Left renal pelvis (tissue), 4 donors: ENCODE data around the gene AARSD1. TPM values are rescaled to one million over a fixed set of nuclear protein-coding genes. Genes with fewer than 3 reads are reported as not detected.
"Not testable (repeated sequence)": the region's sequence is repeated elsewhere in the genome, so short reads cannot be mapped to it uniquely, and the experiment has no call there.

Experiments
- DNase-seq, 4 donors: peaks; one replicate each; pipeline ENCODE4 v3.0.0-alpha.2; 2013; ENCODE audit warnings: low read depth in 4 of 4, low spot score in 3 of 4
- polyA plus RNA-seq, 4 donors: library from polyadenylated mRNA; unstranded; fragments of 120-200 nt; gene quantifications; one replicate each; pipeline ENCODE4 v1.2.1, GENCODE V29; 2013; ENCODE audit not compliant: insufficient read length in 4 of 4

AARSD1 gene, protein sequence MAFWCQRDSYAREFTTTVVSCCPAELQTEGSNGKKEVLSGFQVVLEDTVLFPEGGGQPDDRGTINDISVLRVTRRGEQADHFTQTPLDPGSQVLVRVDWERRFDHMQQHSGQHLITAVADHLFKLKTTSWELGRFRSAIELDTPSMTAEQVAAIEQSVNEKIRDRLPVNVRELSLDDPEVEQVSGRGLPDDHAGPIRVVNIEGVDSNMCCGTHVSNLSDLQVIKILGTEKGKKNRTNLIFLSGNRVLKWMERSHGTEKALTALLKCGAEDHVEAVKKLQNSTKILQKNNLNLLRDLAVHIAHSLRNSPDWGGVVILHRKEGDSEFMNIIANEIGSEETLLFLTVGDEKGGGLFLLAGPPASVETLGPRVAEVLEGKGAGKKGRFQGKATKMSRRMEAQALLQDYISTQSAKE
- polyA plus RNA-seq: 10 to 100 TPM; 47.7 to 85.9 (median 54.9) TPM

GRCh38 chr17:42964161-42964932, at the start of gene AARSD1:
Gene AARSD1 (minus strand): TSS chr17:42964454. CDS start chr17:42964440, 14 bp downstream.
- peak; percentile 84 to 94 (median 89) for DNase-seq

GRCh38 chr17:43013296-43013695, 49.0 kb upstream of the AARSD1 start:
- no peak for DNase-seq

- DNase-seq: no peak
These were observed 47.6 kb upstream of the AARSD1 start for GRCh38 chr17:43011728-43012472.

GRCh38 chr17:43010667-43011308, 46.5 kb upstream of the AARSD1 start:
- DNase-seq: no peak

DNA sequence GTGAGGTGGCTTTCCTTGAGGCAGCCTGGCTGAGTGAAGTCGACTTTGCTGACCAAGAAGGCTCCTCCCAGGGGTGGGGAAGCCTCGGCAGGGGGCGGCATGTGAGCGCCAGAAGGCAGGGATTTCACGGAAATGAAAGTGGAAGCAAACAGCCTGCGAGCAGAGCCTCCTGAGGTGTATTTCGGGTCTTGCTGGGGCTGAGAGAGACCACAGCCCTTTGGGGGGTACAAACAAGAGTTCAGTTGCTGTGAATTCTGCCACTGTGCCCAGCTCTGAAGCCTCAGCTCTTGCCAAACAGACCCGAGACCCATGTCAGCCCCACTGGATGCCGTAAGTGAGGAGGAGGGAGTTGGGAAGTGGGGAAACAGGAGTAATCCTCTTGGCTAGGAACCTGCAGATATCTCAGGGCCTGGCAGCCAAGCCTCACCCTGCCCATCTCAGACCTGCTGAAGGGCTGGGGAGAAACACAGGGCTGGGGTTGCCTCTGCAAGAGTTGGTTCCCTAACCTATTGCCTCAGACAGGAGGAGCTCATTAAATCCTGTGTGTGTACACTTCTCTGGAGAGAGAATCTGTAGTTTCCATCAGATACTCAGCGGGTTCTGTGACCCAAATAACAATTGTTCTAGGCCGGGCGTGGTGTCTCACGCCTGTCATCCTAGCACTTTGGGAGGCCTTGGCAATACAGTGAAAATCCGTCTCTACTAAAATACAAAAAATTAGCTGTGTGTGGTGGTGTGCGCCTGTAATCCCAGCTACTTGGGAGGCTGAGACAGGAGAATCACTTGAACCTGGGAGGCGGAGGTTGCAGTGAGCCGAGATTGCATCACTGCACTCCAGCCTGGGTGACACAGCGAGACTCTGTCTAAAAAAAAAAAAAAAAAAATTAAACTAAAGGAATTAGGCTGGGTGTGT, 42.6 kb upstream of the AARSD1 start, which contains the start of gene IFI35:
Gene IFI35 (plus strand): TSS at position 146 of the 913 bp plus-strand sequence. CDS start 164 bp downstream, at position 310.
- no peak for DNase-seq

DNA sequence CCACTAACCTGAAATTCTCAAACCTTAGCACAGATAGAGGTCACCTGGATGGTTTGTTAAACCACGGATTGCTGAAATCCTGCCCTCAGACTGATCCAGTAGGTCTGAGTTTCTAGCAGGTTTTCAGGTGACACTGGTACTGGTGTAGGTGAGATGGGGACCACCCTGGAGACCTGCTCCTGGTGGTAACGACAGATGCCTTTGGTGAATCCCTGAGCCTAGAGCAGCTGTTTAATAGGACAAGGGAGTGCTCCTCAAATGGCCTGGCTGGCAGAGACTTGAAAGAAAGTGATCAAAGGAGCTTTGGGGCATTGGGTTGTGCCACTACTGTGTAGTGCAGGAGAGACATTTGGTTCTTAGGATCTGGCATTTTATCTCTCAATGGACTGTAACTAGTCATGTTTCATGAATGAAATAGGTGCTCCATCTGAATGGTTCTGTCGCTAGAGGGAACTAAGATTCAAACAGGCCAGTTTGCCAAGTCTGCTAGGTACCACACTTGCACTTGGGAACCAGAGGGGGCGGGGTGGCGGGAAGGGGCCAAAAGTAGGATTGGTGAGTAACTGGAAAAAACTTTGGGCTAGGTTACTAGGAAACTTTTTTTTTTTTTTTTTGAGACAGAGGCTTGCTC, 39.4 kb upstream of the AARSD1 start:
- no peak for DNase-seq

GRCh38 chr17:43000894-43001293, 36.6 kb upstream of the AARSD1 start:
- DNase-seq: not testable (repeated sequence)

GRCh38 chr17:42999003-42999525, 34.8 kb upstream of the AARSD1 start:
- no peak for DNase-seq

DNA sequence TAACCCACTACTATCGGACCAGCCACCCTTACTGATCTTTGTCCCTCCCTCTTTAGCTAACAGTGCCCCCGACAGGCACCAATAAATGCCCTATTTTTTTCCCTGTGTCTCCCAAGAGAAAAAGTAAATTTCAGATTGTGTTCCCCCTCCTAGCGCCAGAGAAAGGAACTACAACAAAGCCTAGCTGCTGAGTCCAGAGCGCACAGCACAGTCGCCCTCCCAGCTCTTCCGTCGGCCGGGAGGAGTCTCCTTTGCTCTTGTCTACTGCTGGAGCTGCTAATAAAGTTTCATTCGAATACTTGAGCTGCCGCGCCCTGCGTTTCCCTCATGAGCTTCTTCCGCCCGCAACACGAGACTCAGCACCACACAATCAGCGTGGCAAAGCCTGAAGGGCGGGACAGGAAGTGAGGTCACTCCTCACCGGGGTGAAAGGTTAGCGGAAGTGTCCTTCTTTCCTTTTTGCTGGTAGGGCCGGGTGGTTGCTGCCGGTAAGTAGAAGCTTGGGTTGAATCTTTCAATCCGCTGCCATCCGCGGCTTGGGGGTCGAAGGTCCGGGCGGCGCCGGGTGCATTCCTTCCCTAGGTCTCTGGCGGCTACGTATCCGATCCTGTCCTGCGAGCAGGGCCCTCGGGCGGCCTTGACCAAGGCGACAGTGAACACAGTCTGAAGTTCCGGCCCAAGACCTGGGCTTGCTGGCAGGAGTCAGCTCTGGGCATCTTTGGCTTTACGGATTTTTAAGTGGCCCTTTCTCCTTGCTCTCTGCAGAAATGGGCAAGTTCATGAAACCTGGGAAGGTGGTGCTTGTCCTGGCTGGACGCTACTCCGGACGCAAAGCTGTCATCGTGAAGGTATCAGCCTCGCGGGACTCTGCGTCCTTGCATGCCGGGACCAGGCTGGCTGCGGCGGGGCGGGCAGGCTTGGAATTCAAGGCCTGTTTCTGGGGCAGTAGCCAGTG, 34.0 kb upstream of the AARSD1 start, which contains the start of gene RPL27:
Gene RPL27 (plus strand): TSS at position 436 of the 955 bp plus-strand sequence. CDS start 332 bp downstream, at position 768.
- DNase-seq: peak; percentile 99 to 100 (median 99)

- DNase-seq: no peak
These were observed 33.2 kb upstream of the AARSD1 start for GRCh38 chr17:42997390-42997983.

DNA sequence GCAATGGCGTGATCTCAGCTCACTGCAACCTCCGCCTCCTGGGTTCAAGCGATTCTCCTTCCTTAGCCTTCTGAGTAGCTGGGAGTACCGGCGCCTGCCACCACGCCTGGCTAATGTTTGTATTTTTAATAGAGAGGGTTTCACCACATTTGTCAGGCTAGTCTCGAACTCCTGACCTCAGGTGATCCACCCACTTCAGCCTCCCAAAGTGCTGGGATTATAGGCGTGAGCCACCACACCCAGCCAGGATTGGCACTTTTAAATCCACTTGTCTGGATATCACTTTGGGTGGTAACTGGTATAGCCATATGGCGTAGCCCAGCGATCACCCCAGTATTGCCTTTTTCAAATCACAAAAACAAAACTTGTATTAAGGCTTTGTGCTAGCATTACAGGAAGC, 29.7 kb upstream of the AARSD1 start:
- not testable (repeated sequence) for DNase-seq

DNA sequence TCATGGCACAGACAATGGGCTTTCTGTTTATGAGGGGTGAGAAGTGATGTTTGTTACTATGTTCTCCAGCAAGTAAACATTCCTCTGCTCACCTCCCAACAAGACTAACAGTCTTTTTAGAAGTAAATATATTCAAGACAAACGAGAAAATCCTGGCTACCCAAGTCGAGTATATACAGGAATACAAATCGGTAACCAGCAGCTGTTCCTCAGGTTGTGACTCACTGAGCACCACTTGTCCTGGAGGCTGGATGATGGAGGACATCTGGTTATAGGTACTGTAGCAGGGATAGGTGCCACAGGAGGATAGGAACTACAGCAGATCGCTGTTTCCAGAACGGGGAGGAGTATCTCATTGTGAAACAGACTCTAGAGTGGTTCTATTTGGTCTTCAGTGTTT, 28.6 kb upstream of the AARSD1 start:
- DNase-seq: no peak

DNA sequence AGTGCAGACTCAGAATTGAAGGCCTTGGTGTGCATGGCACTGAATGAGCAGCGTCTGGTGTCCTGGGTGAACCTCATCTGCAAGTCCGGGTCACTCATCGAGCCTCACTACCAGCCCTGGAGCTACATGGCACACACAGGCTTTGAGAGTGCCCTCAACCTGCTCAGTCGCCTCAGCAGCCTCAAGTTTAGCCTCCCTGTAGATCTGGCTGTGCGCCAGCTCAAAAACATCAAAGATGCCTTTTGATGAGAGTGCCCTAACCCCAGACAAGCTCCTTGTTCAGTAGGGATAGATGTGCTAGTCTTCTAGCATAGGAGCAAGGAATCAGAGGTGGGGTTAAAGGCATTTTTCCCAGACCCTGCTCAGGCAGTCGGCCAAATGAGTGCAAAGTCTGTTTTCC, 27.2 kb upstream of the AARSD1 start:
- DNase-seq: no peak

DNA sequence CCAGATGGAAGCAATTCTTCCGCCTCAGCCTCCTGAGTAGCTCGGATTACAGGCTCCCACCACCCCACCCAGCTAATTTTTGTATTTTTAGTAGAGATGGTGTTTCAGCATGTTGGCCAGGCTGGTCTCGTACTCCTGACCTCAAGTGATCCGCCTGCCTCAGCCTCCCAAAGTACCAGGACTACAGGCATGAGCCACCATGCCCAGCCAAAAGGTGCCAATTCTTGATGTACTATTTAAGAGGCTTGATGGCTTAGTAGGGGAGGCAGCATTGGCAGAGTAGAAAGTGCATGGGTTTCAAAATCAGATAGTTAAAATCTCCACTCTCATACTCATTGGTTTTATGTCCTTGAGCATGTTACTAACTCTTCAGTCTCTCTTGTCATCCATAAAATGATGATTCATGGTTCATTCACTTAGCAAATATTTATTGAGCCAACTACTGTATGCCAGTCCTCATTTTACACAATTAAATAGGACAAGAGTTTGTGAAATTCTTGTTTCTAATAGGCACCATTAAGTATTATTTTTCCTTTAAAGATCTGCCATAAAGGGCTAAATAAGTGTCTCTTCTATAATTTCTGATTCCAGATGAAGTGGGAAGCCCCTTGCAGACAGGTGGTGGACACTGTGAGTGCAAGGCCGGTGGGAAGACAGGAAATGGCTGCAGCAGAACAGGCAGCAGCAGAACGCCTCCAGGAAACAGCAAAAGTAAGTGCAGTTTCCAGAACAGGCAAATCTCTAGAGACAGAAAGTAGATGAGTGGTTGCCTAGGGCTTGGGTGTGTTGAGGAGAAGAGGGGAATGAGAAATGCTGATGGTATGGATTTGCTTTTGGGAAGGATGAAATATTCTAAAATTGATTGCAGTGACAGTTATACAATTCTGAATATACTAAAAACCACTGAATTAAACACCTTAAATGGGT, 25.7 kb upstream of the AARSD1 start:
- DNase-seq: no peak

- DNase-seq: no peak
These were observed 24.9 kb upstream of the AARSD1 start for GRCh38 chr17:42989141-42989540.

DNA sequence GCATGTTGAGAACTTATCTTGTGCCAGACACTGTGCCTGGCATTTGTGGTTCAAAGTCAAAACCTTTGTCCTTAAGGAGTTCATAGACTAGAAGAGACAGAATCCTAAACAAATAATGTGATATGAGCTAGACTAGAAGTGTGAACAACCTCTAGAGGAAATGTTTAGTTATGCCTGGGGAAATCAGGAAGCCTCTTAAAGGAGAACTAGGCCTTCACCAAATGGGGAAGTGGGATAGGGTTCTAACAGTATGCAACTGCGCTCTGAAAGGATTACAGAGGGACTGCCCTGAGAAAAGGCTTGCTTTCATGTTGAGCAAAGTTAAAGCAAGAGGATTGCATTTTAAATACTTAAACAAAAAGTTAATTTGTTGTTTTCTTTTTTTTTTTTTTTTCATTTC, 21.0 kb upstream of the AARSD1 start:
- DNase-seq: no peak
